ENCODE data around the gene AKAP13. TPM values are rescaled to one million over a fixed set of nuclear protein-coding genes. Genes with fewer than 3 reads are reported as not detected.

The AKAP13 gene
- total and polyA plus RNA-seq, 7 donors, result 18.2 to 126 (median 93.7) TPM

DNA sequence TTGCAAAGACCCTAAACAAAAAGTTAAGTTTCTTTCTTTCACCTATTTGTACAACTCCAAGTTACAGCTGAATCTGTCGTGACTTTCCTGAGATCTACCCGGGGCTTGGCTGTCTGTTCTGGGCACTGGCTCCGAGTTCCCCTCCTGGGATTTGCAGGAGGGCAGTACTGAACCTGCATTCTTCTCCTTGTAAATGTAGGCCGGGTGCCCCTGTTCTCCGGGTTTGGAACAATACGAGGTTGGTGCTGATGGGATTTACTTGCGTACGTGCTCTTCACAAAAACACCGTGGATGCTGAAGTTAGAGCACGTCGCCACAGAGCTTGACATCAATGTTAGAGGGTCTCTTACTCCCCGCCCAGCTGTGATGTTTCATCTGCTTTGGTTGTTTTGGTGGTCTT, 366.2 kb downstream of the AKAP13 start:
- H3K4me3 ChIP-seq, result no peak overlapping the region
- no peaks in the 10 kb centered on the region for H3K27me3 ChIP-seq (ENCODE audit: insufficient read depth in 3 of 3, low read length in 2 of 3)
- no peak overlapping the region for H3K27ac ChIP-seq
- H3K4me1 ChIP-seq, result peaks cover 39% of the 10 kb centered on the region
- no peaks in the 10 kb centered on the region for H3K9me3 ChIP-seq
- peaks cover 10 to 66% of the 10 kb centered on the region in 2 donors for H3K36me3 ChIP-seq (ENCODE audit: insufficient read depth in 1 of 2, low read depth in 1 of 2)
- TF ChIP-seq, protein P1, sequence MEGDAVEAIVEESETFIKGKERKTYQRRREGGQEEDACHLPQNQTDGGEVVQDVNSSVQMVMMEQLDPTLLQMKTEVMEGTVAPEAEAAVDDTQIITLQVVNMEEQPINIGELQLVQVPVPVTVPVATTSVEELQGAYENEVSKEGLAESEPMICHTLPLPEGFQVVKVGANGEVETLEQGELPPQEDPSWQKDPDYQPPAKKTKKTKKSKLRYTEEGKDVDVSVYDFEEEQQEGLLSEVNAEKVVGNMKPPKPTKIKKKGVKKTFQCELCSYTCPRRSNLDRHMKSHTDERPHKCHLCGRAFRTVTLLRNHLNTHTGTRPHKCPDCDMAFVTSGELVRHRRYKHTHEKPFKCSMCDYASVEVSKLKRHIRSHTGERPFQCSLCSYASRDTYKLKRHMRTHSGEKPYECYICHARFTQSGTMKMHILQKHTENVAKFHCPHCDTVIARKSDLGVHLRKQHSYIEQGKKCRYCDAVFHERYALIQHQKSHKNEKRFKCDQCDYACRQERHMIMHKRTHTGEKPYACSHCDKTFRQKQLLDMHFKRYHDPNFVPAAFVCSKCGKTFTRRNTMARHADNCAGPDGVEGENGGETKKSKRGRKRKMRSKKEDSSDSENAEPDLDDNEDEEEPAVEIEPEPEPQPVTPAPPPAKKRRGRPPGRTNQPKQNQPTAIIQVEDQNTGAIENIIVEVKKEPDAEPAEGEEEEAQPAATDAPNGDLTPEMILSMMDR (IDR thresholded peaks at IDR 0.05), result no peak
- DNase-seq (no peak), ATAC-seq (no peak)
- intact Hi-C loops (cut with DNase I), result loop anchor here (5.0 kb wide), 2 partner anchors 46 to 86 kb away; partner anchors contain the start of gene KLHL25 (in 1 of the 2)
- 64 to 85% (median 74%) methylated on average over 12 of the region's 12 CpGs for WGBS, 3 donors

DNA sequence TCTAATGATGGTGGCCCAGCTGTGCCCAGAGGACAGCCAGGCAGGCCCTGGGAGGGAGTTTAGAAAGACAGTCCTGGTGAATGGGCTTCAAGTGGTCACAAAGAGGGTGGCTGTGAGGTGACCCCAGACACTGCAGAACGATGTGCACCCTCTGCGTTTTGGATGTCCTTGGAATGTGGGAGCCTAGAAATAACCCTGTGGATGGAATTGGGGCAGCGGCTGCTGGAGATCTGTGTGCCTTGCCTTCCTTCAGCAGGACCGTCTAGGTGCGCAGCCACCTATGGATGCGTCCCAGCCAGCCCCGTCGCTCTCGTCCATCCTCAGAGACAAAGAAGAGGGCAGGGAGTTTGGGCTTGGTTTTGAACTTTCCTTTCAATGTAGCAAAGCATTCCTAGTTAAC, 367.8 kb downstream of the AKAP13 start:
- H3K4me3 ChIP-seq, result no peak overlapping the region
- intact Hi-C loops (cut with DNase I), result loop anchor here (5.0 kb wide), 2 partner anchors 44 to 84 kb away; partner anchors contain the start of gene KLHL25 (in 1 of the 2)
- 82 to 94% (median 92%) methylated on average over 9 of the region's 9 CpGs for WGBS, 3 donors
- ATAC-seq, result no peak
- H3K4me1 ChIP-seq, result peaks cover 33% of the 10 kb centered on the region
- DNase-seq, result no peak
- no peak overlapping the region for H3K27ac ChIP-seq
- TF ChIP-seq, protein P1 (IDR thresholded peaks at IDR 0.05), result no peak
- H3K9me3 ChIP-seq, result no peaks in the 10 kb centered on the region
- no peaks in the 10 kb centered on the region for H3K27me3 ChIP-seq (ENCODE audit: insufficient read depth in 3 of 3, low read length in 2 of 3)
- H3K36me3 ChIP-seq (ENCODE audit: insufficient read depth in 1 of 2, low read depth in 1 of 2), result peaks cover 5 to 56% of the 10 kb centered on the region in 2 donors

- intact Hi-C loops (cut with DNase I), result loop anchor here (5.0 kb wide), 2 partner anchors 44 to 84 kb away; partner anchors contain the start of gene KLHL25 (in 1 of the 2)
- peaks cover 33% of the 10 kb centered on the region for H3K4me1 ChIP-seq
- peak overlapping the region; percentile 49 for H3K4me3 ChIP-seq
Observed at GRCh38 chr15:85748729-85749128, 368.3 kb downstream of the AKAP13 start.

DNA sequence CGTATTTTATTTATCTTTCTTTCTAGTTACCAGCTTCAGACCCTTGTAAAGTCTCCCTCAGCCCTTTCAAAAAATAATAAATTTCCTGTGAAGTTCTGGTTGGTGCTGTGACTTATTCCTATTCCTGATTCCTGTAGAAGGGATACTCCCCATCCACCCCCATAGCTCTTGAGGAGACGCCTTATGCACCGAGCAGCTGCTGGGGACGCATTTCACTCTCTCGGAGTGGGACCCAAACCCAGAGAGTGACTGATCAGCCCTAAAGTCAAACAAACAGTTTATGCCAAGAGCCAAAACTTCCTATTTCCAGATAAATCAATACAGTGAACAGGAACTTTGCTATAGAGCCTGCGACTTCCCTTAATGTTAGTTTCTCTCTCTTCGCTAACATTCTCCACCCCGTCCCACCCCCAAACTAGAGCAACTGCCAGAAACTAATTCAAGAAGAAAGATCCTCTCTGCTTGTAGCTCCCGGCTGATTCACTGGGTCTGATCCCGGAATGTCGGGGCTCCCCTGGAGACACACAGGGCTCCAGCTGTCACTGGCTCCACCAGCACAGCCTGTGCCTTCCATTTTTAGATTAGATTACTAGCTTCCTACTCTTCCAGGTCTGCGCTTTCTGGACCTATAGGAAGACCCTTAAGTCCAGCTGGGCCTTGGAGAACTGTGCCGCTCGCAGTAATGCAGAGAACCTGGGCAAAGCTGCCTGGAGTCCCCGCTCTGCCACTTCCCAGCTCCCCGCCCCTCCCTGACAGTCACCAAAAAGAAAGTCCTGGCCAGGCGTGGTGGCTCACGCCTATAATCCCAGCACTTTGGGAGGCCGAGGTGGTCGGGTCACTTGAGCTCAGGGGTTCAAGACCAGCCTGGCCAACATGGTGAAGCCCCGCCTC, 369.1 kb downstream of the AKAP13 start:
- Histone ChIP-seq H3K4me1 (peaks cover 33% of the 10 kb centered on the region), H3K27me3 (ENCODE audit: insufficient read depth in 3 of 3, low read length in 2 of 3) (no peaks in the 10 kb centered on the region), H3K36me3 (ENCODE audit: insufficient read depth in 1 of 2, low read depth in 1 of 2) (peaks cover 2 to 43% of the 10 kb centered on the region in 2 donors), H3K4me3 (peak overlapping the region; percentile 49), H3K9me3 (no peaks in the 10 kb centered on the region), H3K27ac (peak overlapping the region; percentile 64)
- TF ChIP-seq, protein P1 (IDR thresholded peaks at IDR 0.05), result no peak
- peak in 1 of 2 donors; percentile 84 for DNase-seq
- ATAC-seq, result peak; percentile 51 to 81 (median 69)
- WGBS, 3 donors, result 20 to 32% (median 25%) methylated on average over 21 of the region's 21 CpGs
- intact Hi-C loops (cut with DNase I), result loop anchor here (5.0 kb wide), 2 partner anchors 43 to 83 kb away; partner anchors contain the start of gene KLHL25 (in 1 of the 2)

More at GRCh38 chr15:85748729-85749128, 368.3 kb downstream of the AKAP13 start:
- peaks cover 2 to 51% of the 10 kb centered on the region in 2 donors for H3K36me3 ChIP-seq (ENCODE audit: insufficient read depth in 1 of 2, low read depth in 1 of 2)
- no peak overlapping the region for H3K27ac ChIP-seq
- TF ChIP-seq, protein P1 (IDR thresholded peaks at IDR 0.05), result no peak
- no peaks in the 10 kb centered on the region for H3K27me3 ChIP-seq (ENCODE audit: insufficient read depth in 3 of 3, low read length in 2 of 3)
- no peaks in the 10 kb centered on the region for H3K9me3 ChIP-seq
- DNase-seq (no peak), ATAC-seq (peak in 2 of 4 donors; percentile 22 to 29)
- WGBS, 3 donors, result 79 to 83% (median 81%) methylated on average over 11 of the region's 11 CpGs
